C4-2B (cell line): ENCODE measurements around the gene PPP2R2C.

Experiments
- ZFX ChIP-seq: fragments of 450-650 bp; IDR thresholded peaks from 2 replicates; pipeline ENCODE4 v1.6.1; 2017
- TF ChIP-seq, protein P1 (sequence below): fragments of 450-650 bp; conservative IDR thresholded peaks from 2 replicates; pipeline ENCODE4 v1.5.1; 2017; ENCODE audit warnings: mild to moderate bottlenecking

DNA sequence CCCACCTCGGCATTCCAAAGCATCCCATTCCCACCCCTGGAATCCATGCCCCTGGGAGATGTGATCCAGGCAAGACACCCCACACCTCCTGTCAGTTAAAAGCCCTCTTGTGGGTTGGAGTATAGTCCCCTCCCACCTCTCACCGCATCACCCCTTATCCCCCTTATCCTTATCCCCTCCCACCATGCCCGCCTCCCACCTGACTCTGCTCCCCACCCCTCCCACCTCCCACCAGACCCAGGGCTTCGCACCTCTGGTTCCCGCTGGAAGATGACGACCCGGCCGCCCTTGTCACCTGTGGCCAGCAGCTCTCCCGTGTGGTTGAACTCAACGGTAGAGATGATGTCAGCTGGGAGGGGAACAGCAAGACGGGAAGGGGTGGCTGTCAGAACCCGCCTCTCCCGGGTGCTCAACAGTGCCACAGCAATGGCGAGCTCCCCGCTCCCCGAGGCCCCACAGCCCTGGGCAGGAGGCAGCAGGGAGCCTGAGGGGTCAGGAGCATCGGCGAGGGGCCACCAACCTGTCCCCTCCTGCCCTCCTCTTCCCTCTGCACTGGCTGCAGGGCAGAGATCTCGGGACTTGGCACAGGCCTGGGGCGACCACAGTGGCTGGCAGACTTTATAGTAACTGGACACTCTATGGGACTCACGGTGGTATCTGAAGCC, 91.5 kb downstream of the PPP2R2C start:
- TF ChIP-seq, protein P1, sequence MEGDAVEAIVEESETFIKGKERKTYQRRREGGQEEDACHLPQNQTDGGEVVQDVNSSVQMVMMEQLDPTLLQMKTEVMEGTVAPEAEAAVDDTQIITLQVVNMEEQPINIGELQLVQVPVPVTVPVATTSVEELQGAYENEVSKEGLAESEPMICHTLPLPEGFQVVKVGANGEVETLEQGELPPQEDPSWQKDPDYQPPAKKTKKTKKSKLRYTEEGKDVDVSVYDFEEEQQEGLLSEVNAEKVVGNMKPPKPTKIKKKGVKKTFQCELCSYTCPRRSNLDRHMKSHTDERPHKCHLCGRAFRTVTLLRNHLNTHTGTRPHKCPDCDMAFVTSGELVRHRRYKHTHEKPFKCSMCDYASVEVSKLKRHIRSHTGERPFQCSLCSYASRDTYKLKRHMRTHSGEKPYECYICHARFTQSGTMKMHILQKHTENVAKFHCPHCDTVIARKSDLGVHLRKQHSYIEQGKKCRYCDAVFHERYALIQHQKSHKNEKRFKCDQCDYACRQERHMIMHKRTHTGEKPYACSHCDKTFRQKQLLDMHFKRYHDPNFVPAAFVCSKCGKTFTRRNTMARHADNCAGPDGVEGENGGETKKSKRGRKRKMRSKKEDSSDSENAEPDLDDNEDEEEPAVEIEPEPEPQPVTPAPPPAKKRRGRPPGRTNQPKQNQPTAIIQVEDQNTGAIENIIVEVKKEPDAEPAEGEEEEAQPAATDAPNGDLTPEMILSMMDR = no peak
- TF ChIP-seq ZFX = no peak
